Inferior parietal cortex (tissue), 1 donor: ENCODE measurements around the gene ARHGEF7.
"Not testable (repeated sequence)": the region's sequence is repeated elsewhere in the genome, so short reads cannot be mapped to it uniquely, and the experiment has no call there.

Source experiments
- DNase-seq: peaks from one replicate; pipeline ENCODE4 v3.0.0-alpha.2; 2016; ENCODE audit errors: extremely low spot score

Gene ARHGEF7, protein sequence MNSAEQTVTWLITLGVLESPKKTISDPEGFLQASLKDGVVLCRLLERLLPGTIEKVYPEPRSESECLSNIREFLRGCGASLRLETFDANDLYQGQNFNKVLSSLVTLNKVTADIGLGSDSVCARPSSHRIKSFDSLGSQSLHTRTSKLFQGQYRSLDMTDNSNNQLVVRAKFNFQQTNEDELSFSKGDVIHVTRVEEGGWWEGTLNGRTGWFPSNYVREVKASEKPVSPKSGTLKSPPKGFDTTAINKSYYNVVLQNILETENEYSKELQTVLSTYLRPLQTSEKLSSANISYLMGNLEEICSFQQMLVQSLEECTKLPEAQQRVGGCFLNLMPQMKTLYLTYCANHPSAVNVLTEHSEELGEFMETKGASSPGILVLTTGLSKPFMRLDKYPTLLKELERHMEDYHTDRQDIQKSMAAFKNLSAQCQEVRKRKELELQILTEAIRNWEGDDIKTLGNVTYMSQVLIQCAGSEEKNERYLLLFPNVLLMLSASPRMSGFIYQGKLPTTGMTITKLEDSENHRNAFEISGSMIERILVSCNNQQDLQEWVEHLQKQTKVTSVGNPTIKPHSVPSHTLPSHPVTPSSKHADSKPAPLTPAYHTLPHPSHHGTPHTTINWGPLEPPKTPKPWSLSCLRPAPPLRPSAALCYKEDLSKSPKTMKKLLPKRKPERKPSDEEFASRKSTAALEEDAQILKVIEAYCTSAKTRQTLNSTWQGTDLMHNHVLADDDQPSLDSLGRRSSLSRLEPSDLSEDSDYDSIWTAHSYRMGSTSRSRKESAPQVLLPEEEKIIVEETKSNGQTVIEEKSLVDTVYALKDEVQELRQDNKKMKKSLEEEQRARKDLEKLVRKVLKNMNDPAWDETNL

DNA sequence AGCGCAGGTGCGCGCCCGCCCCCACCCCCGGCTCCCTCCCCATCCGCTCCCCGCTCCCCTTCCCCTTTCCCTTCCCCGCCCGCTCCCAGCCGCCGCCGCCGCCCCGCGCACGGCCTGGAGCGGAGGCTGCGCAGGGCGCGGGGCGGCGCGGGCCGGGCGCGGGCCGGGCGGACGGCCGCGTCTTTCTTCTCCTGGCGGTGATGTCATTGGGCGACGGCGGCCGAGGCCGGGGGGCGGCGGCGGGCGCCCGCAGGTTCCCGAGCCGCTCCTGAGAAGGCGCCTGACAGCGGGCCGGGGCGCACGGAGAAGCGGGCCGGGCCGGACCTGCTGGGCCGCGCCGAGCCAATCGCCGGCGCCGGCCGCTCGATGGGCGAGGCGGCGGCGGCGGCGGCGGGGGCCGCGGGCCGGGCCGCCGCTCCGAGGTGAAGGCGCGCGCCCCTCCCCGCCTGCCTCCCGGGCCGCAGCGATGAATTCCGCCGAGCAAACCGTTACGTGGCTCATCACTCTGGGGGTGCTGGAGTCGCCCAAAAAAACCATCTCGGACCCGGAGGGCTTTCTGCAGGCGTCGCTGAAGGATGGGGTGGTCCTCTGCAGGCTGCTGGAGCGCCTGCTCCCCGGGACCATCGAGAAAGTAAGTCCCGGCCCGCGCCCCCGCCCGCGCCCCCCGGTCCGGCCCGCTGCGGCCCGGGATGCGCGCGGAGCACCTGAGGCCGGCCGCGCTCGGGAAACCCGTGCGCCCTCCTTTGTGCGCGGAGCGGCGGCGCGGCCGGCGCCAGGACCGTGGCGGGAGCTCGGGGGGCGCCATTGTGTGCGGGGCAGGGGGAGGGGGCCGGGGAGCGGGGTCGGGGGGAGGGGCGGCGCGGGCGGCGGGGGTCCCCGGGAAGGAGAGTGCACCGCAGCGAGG lies at the start of gene ARHGEF7:
Gene ARHGEF7, plus strand, starts transcription at position 250 of the 904 bp plus-strand sequence. Its CDS starts 217 bp downstream, at position 467.
- DNase-seq: no peak

DNA sequence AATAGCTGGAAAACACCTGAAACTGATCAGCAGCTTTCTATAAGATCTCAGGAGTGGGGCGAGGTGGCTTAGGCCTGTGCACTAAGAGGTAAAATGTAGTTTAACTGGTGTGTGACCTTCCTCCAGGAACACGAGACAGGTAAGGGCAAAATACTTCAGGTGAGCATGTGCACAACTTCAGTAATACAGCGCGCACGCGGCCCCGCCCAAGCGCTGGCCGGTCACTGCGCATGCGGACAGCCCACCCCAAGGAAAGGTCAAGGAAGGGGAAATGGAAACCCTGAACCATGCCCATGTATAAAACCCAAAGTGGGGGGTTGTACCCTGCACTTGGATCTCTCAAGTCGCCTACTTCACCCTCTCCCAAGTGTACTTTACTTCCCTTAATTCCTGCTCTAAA lies 49.4 kb upstream of the ARHGEF7 start:
- DNase-seq: no peak

GRCh38 chr13:111066544-111066943 lies 48.6 kb upstream of the ARHGEF7 start:
- DNase-seq: no peak

GRCh38 chr13:111068009-111068350 lies 47.1 kb upstream of the ARHGEF7 start:
- DNase-seq: no peak

GRCh38 chr13:111071120-111071519 lies 44.0 kb upstream of the ARHGEF7 start:
- not testable (repeated sequence) for DNase-seq

DNA sequence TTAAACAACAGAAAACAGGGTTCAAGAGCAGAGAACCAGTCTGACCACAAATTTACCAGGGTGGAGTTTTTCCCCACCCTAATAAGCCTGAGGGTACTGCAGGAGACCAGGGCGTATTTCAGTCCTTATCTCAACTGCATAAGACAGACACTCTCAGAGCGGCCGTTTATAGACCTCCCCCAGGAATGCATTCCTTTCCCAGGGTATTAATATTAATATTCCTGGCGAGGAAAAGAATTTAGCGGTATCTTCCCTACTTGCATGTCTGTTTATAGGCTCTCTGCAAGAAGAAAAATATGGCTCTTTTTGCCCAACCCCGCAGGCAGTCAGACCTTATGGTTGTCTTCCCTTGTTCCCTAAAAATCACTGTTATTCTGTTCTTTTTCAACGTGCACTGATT lies 43.6 kb upstream of the ARHGEF7 start:
- DNase-seq: not testable (repeated sequence)

DNA sequence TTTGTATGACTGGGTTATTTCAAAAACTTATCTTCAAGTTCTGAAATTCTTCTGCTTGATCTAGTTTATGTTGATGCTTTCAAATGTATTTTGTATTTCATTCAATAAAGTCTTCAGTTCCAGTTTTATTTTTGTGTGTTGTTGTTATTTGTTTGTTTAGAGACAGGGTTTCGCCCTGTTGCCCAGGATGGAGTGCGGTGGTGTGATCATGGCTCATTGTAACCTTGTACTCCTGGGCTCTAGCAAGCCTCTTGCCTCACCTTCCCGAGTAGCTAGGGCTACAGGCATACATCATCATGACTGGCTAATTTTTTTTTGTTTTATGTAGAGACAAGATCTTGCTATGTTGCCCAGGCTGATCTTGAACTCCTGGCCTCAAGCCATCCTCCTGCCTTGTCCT lies 40.3 kb upstream of the ARHGEF7 start:
- DNase-seq: no peak

DNA sequence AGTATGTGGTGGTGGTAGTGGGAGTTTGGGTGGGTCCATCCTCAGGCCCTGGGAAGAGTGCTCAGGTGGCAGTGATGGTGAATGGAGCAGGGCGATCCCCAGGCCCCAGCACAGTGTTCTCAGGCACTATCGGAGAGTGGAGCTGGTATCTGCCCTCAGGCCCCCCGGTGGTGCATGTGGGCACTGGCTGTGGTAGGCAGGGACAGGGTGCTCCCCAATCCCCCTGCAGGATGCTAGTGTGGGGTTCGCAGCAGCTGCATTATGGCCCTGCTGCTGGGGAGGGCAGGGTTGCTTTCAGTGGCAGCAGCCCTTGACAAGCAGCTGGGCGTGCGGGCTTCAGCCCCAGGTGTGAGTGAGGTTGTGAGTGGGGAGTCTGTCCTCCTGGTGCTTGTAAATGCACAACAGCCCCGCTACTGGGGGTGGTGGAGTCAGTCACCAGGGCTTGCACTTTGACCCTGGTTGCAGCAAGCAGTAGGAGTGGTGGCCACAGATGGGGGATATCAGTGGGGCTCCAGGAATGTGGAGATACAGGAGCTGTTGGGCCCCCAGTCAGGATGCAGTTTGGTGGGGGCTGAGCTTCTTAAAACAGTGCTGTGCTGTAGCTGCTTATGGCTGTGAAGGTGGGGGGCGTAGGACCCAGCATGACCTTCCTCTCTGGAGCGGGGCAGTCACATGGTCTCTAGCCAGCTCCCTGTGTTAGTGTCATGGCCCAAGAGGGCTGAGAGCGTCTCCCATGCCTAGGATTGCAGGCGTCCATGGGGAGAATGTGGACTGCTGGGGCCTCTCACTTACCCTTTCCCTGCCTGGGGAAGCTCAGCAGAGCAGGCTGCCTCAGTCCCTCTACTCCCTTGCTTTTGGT lies 38.7 kb upstream of the ARHGEF7 start:
- DNase-seq: no peak

GRCh38 chr13:111079375-111079774 lies 35.7 kb upstream of the ARHGEF7 start:
- DNase-seq: no peak

GRCh38 chr13:111080642-111081041 lies 34.5 kb upstream of the ARHGEF7 start:
- DNase-seq: no peak

DNA sequence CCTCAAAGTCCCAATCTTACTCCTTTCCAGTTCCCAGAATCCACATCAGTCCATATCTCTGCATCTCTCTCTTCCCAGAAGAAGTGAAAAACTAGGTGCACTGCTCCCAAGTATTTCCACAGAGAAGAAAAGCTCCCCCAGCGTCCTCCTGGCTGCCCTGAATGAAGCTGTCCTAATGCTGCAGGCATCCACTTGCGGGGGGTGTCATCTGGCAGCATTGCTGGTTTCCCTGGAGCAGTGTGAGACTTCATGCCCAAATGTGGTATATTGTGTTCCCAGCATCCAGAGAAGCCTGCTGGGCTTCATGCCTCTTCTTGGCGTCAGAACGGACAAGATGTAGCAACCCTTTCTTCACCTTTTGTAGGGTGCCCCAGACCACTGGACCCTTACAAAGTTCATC lies 32.9 kb upstream of the ARHGEF7 start:
- DNase-seq: no peak

- not testable (repeated sequence) for DNase-seq
These were observed 32.3 kb upstream of the ARHGEF7 start for GRCh38 chr13:111082769-111083168.

DNA sequence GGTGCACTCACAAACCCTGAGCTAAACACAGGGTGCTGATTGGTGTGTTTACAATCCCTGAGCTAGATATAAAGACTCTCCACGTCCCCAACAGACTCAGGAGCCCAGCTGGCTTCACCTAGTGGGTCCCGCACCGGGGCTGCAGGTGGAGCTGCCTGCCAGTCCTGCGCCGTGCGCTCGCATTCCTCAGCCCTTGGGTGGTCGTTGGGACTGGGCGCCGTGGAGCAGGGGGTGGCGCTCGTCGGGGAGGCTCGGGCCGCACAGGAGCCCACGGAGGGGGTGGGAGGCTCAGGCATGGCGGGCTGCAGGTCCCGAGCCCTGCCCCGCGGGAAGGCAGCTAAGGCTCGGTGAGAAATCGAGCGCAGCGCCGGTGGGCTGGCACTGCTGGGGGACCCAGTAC lies 31.4 kb upstream of the ARHGEF7 start:
- DNase-seq: not testable (repeated sequence)

DNA sequence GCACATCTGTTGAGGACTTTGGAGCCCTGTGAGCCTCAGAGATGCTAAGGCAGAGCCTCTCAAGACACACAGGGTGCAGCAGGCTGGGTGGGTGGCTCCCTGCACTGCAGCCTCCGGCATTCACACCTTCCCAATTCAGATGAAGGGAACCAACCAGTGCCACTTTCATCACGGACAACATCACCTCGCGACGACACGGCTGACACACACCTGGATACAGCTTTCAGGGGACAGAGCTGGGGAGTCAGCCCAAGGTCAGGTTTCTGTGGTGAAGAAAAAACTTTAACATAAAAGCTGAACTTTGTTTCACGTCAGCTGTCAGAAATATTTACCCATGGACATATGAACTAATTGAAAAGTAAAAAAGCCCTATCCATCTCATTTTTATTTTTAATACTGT lies 24.9 kb upstream of the ARHGEF7 start:
- no peak for DNase-seq

GRCh38 chr13:111092685-111093084 lies 22.4 kb upstream of the ARHGEF7 start:
- no peak for DNase-seq

GRCh38 chr13:111093136-111093535 lies 22.0 kb upstream of the ARHGEF7 start:
- DNase-seq: no peak

GRCh38 chr13:111093634-111094033 lies 21.5 kb upstream of the ARHGEF7 start:
- DNase-seq: no peak

DNA sequence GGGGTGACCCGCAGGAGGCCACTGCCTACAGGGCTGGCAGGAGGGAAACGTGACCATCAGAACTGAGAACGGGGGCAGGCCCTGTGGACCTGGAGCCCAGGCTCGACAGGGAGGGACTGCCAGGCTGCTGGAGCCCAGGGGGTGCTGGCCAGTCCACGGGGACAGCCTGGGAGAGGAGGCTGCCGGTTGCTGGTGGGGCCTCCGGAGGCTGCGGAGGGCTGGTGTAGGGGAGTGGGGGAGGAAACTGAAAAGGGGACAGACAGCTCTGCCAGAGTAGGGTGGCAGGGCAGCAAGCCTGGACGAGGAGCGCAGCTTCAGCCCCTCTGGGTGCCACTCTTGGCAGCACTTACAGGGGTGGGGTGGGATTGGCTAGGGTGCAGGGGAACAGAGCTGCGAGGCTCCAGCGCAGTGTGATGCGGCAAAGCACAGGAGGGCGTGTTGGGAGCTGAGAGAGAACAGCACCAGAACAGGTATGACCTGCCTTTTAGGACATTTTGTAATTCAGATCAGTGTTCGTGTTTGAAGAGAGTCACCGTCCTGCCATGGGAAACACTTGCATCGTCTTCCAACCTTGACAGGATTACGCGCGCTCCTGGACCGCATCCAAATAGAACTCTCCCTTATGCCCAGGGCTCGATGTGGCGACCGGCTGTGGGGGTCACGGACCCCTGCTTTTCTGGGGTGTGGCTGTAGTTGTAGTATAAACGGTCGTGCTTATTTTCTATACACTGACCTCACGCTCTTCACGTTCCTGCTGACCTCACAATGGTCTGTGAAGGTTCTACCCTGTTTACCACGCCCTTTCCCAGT lies 19.9 kb upstream of the ARHGEF7 start:
- no peak for DNase-seq

DNA sequence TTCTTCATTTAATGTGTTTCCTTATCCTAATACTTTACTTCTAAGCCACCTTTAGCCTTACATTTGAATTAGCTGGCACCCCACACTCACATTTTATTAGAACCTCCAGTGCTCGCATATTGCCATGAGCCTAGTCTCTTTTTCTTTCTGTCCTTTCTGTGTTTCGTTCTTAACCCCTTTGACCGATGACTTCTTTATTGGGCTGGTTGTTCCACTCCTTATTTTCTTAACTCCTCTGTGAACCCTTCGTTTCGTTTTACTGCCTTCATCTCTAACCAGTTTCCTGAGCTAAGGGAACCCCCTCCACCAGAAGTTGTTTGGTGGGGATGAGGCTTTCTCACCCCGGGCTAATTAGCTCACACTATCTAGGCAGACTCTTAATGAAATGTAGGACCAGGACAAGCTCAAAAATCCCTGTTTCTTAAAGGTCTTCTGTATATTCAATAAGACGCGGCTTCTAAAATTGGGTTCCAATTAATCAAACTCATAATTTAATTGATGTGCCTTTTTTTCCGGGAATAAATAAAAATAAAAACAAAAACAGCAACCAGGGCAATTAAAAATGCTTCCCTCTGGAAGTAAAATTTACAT lies 19.1 kb upstream of the ARHGEF7 start:
- no peak for DNase-seq

DNA sequence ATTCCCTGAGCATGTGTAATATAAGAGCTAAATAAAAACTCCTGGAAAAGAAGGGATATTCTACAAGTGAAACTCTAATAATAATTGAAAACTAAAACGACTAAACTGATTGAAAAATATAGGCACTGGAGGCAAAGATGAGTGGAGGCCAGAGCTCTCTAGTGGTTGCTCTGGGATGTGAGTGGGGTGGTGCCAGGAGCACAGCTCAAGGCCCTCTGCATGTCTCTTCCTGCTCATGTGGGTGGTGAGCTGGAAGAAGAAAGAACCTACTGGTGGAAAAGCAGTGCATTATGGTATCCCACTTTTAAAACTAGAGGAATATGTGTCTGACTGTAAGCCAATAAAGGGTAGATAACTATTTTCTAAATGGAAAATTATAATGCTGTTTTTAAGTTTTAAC lies 15.8 kb upstream of the ARHGEF7 start:
- DNase-seq: no peak
